K562 (cell line): ENCODE data around the gene TYW3. TPM values are rescaled to one million over a fixed set of nuclear protein-coding genes. Genes with fewer than 3 reads are reported as not detected.

ENCODE experiments used
- ELK1 ChIP-seq: sonication (generic); formaldehyde crosslinking; IDR thresholded peaks from 2 replicates; pipeline ENCODE4 v1.8.1; 2022; ENCODE audit warnings: missing genetic modification reagents
- GATAD2A ChIP-seq: fragments of 450-650 bp; IDR thresholded peaks from 2 replicates; pipeline ENCODE4 v1.6.1; 2017
- KDM1A ChIP-seq, 2 experiments: fragments of 450-650 bp; IDR thresholded peaks; 2 replicates each; pipeline ENCODE4 v1.6.1; 2016; ENCODE audit warnings: mild to moderate bottlenecking in 2 of 2
- MECOM ChIP-seq: fragments of 250-450 bp; sonication (Bioruptor Pico); IDR thresholded peaks from 2 replicates; pipeline ENCODE4 v1.8.0; 2022; ENCODE audit warnings: inconsistent platforms
- NCOA4 ChIP-seq: fragments of 450-650 bp; IDR thresholded peaks from 2 replicates; pipeline ENCODE4 v1.6.1; 2018; ENCODE audit warnings: mild to moderate bottlenecking; ENCODE audit not compliant: partially characterized antibody
- PBX2 ChIP-seq, 2 experiments: IDR thresholded peaks in 1 of 2; conservative IDR thresholded peaks in 1 of 2; 2 replicates each; pipeline ENCODE4 v1.6.1; 2016; ENCODE audit warnings: low read depth in 2 of 2, mild to moderate bottlenecking in 1 of 2, missing compliant biosample characterization in 1 of 2, missing genetic modification characterization in 1 of 2, moderate library complexity in 1 of 2
- RUNX1 ChIP-seq: sonication (generic); IDR thresholded peaks from 2 replicates; pipeline ENCODE4 v1.6.1; 2016; ENCODE audit warnings: antibody characterized with exemption, low read depth
- ZHX1 ChIP-seq: fragments of 150-350 bp; conservative IDR thresholded peaks from 2 replicates; pipeline ENCODE4 v1.6.1; 2014; ENCODE audit warnings: low read length
- ZNF165 ChIP-seq: fragments of 250-450 bp; sonication (Bioruptor Pico); IDR thresholded peaks from 2 replicates; pipeline ENCODE4 v1.4.0; 2020; ENCODE audit warnings: borderline replicate concordance
- polyA plus RNA-seq, 8 experiments: library from polyadenylated mRNA; depleted of rRNA in 4 of 8; stranded (reverse) in 5 of 8; unstranded in 3 of 8; fragments of >200 nt; fragmentation: Nextera tagmentation in 2 of 8; fragmentation: Illumina TruSeq in 1 of 8; extraction: Ambion mirVana in 2 of 8; extraction: Trizol in 1 of 8; gene quantifications; 2 replicates each; pipeline versions ENCODE4 v1.2.1 to v1.2.3, GENCODE V29; 2011 to 2014; ENCODE audit warnings: inconsistent platforms in 1 of 8, missing spikeins in 1 of 8
- total RNA-seq, 7 experiments: library from RNA; depleted of rRNA in 6 of 7; stranded (reverse); fragments of >200 nt in 6 of 7; fragmentation: Illumina TruSeq in 2 of 7; extraction: Trizol in 2 of 7; gene quantifications; 2 replicates each; pipeline versions ENCODE4 v1.2.1 to v1.2.3, GENCODE V29; 2011 to 2021; ENCODE audit warnings: low replicate concordance in 1 of 7

The TYW3 gene
- total and polyA plus RNA-seq, 9 of the 15 experiments (the other 6 are each of a cell fraction or from before 2014, with no cell fraction given) = 22.0 to 54.0 (median 41.1) TPM

- TF ChIP-seq ZHX1 (no peak), RUNX1 (no peak), KDM1A (IDR thresholded peaks at IDR 0.05) (no peak), MECOM (CRISPR knock-in tag) (no peak), NCOA4 (no peak), GATAD2A (no peak), PBX2 (CRISPR knock-in tag; IDR thresholded peaks at IDR 0.05; ENCODE audit: low read depth) (no peak), PBX2 (tag; conservative IDR thresholded peaks at IDR 0.05; ENCODE audit: low read depth) (no peak), ELK1 (CRISPR knock-in tag) (no peak), ZNF165 (CRISPR knock-in tag) (no peak)
Measured at GRCh38 chr1:74811436-74812179, 78.7 kb downstream of the TYW3 start (continued).
